Adrenal gland (tissue), 5 donors: Measurements from ENCODE around the gene GFOD1.

ENCODE experiments used
- POLR2A ChIP-seq, 2 donors: fragments of 450-650 bp; IDR thresholded peaks; one replicate each; pipeline ENCODE4 v1.6.1; 2017; ENCODE audit warnings: antibody characterized with exemption in 2 of 2, mild to moderate bottlenecking in 2 of 2, moderate library complexity in 1 of 2
- TF ChIP-seq, protein P1 (sequence below), 6 experiments: fragments of 450-650 bp in 4 of 6; fragments of 200-600 bp in 2 of 6; sonication (generic) in 1 of 6; IDR thresholded peaks; 1 replicate in 5 of 6; 2 replicates in 1 of 6; pipeline versions ENCODE4 v1.5.1 to v1.8.0; 2016 to 2021; ENCODE audit warnings: antibody characterized with exemption in 6 of 6, mild to moderate bottlenecking in 2 of 6, moderate library complexity in 1 of 6
- donor health status: DM: no; HTN: no; CAD: no.

DNA sequence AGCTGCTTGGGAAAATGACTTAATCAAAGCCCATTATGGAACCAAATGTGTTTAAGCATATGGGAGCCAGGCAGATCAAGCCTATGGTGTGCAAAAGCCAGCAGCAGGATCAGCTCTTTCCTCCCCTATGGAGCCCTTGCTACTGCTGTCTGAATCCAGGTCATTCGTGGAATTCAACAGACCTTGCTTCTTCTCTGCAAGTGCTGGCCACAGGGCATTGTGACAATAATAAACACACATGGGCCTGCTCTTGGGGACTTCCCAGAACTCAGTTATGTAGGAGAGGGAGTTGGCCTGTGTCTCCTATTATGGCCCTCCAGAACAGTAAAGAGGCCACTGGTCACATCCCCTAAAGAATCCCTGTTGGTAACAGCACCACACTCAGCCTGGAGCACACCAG, 18.6 kb downstream of the GFOD1 start:
- TF ChIP-seq, protein P1, sequence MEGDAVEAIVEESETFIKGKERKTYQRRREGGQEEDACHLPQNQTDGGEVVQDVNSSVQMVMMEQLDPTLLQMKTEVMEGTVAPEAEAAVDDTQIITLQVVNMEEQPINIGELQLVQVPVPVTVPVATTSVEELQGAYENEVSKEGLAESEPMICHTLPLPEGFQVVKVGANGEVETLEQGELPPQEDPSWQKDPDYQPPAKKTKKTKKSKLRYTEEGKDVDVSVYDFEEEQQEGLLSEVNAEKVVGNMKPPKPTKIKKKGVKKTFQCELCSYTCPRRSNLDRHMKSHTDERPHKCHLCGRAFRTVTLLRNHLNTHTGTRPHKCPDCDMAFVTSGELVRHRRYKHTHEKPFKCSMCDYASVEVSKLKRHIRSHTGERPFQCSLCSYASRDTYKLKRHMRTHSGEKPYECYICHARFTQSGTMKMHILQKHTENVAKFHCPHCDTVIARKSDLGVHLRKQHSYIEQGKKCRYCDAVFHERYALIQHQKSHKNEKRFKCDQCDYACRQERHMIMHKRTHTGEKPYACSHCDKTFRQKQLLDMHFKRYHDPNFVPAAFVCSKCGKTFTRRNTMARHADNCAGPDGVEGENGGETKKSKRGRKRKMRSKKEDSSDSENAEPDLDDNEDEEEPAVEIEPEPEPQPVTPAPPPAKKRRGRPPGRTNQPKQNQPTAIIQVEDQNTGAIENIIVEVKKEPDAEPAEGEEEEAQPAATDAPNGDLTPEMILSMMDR (IDR thresholded peaks at IDR 0.05): no peak
- no peak for TF ChIP-seq POLR2A (IDR thresholded peaks at IDR 0.05)
